GM21576 (cell line): ENCODE measurements around the gene MT1B.

ENCODE experiments used
- ATAC-seq: cut with Tn5 transposase; IDR thresholded peaks from one replicate; pipeline ENCODE4 v1.9.1; 2021; ENCODE audit warnings: mild to moderate bottlenecking, moderate library complexity; ENCODE audit not compliant: unreplicated experiment

Gene MT1B

DNA sequence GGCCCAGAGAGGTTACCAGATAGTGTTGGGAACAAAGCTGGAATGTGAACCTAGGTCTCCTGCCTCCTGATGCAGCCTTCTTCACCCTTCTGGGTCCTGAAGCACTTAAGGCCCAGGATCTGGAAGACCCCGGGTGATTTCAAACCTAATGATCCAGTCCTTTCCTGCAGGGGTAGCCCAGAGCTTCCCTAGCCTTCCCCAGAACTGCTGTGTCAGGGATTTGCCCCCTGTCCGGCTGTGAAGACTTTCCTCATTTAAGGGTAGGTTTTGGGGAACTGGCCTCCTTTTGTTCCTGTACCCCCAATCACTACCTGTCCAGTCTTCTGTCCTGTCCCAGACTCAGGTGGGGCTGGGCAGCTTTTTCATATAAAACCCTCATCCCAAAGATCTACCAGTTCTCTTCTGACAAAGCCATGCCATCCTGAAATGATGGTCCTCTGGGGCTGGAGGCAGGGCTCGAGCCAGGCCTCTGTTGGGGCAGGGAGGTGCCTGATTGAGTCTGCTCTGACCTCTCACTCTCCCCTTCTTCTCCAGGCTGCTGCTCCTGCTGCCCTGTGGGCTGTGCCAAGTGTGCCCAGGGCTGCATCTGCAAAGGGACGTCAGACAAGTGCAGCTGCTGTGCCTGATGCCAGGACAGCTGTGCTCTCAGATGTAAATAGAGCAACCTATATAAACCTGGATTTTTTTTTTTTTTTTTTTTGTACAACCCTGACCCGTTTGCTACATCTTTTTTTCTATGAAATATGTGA, 31.9 kb downstream of the MT1B start:
- no peak for ATAC-seq

DNA sequence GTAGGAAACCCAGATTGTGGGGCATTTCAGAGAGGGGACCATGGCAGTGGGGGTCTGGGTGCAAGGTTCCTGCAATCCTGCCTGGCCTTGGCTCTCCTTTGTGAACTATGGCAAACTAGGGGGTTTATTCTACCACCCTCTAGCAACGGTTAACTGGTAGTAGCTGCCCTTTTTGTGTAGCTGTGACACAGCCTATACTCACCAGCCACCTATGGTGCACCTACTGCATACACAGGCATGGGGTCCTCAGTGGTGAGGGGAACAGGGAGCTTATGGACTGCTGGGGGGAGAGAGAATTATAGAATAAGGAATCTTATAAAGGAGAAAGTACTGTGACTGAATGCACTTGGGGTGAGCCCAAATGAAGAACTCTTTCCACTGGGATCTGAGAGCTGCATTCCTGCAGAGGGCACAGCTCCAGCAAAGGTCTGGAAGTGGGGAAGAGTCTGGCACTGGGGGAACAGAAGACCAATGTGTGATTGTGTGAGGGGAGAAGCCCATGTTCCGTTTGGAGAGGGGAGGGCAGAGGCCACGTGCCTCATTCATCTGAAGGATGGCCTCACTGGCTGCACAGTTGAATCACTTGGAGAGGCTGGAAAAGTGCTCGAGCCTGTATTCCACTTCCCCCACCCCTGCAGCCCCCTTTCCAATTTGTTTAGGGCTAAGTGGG, 32.7 kb downstream of the MT1B start:
- no peak for ATAC-seq

DNA sequence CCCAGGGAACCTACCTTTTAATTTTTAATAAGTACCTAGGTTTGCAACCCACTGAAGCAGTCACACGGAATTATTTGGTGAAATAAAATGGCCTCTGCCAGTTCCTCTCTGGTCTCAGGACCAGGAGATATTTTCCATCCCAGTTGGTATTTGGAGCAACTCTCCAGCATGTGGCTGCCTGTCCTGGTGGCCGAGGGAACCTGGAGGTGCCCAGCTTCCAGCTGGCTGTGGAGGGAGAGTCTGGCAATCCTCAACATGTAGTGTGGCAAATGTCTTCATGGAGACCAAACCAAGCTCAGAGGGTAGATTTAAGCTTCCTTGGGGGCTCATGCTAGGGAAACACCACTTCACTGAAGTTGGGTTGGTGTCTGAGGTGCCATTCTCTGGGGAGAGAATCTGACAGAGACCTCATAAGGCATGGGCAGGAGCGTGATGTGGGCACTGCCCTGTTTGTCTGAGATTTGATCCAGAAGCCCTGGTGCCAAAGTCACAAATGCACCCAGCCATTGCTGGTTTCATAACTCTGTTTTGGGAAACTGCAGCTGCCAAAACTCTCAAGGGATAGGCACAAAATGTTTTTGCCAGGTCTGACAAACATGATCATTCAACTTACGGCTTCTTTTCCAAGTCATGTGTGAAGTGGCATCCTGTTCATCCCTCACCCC, 33.4 kb downstream of the MT1B start:
- no peak for ATAC-seq

DNA sequence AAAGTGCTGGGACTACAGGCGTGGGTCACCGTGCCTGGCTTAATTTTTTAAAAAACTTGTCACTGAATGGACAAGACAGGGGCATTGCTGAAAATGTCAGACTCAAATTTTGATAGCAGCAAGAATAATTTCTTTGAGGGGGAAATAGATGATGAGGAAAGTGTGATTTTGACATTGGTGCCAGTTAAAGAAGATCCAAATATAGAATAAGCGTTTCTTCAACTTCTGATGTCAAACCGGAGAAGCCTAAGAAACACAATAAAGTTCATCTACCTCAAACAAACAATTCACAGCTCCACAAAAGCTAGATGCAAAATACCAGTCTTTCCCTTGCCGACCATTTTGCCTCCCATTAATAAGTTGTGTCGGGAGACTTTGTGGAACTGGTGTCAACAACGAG, 35.1 kb downstream of the MT1B start:
- ATAC-seq, result no peak

- ATAC-seq, result no peak
Observed at GRCh38 chr16:56688762-56689161, 37.1 kb downstream of the MT1B start.

DNA sequence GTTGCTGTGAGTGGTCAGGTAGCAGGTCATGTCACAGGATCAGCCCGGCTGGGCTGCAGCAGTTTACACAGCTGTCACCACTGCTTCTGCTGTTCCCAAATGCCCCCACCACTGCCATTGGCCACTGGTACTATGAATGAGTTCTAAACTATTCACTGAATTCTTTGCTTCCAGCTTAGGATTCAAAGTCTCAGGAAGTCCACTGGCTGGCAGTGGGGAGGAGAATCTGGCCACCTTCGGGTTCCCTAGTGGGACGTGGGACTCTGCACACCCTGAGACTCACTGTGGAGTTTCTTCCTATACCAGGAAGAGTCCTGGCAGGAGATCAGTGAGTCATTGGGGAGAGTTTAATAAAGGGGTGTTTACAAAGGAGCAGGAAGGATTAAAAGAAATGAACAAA, 37.5 kb downstream of the MT1B start:
- no peak for ATAC-seq

- no peak for ATAC-seq
Observed at GRCh38 chr16:56690420-56691122, 38.9 kb downstream of the MT1B start.

GRCh38 chr16:56691885-56692284, 40.2 kb downstream of the MT1B start:
- ATAC-seq, result no peak

- ATAC-seq, result no peak
Observed at GRCh38 chr16:56695246-56695645, 43.6 kb downstream of the MT1B start.

DNA sequence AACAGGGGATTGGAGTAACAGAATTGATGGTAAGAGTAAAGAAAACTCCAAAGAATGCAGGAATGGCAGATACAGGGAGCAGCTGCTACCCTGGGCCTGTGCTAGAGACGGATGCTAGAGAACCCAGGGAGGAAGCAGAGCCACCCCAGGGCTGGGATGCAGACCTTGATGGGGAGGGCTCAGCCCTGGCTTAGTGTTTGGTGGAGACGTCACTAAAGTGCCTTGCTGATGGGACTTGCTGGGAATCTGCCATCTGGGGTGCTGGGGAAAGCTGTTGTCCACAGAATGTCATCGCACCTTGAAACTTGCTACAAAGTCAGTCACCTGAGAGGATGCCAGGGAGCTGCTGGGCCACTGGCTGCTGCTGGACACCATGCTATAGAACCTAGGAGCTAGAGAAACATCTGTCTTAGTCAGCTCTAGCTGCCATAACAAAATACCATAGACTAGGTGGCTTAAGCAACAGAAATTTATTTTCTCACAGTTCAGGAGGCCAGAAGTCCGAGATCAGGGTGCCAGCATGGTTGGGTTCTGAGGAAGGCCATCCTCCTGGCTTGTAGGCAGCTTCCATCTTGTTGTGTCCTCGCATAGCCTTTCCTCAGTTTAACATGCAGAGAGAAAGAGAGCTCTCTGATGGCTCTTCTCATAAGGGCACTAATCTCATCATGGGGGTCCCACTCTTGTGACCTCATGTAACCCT, 45.9 kb downstream of the MT1B start:
- no peak for ATAC-seq

- ATAC-seq, result no peak
Observed at GRCh38 chr16:56700195-56700594, 48.5 kb downstream of the MT1B start.

DNA sequence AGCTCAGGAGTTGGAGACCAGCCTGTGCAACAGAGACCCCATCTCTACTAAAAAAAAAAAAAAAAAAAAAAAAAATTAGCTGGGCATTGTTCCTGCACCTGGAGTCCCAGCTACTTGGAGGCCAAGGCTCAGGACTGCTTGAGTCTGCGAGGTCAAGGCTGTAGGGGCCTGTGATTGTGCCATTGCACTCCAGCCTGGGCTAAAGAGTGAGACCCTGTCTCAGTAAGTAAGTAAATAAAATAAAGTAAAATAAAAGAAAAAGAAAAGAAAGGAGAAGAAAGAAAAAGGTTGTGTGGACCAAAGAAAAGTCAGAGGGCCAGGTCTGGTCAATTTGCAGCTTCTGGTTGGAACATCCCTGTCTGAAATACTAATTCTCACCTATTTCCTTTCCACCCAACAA, 48.9 kb downstream of the MT1B start:
- no peak for ATAC-seq

DNA sequence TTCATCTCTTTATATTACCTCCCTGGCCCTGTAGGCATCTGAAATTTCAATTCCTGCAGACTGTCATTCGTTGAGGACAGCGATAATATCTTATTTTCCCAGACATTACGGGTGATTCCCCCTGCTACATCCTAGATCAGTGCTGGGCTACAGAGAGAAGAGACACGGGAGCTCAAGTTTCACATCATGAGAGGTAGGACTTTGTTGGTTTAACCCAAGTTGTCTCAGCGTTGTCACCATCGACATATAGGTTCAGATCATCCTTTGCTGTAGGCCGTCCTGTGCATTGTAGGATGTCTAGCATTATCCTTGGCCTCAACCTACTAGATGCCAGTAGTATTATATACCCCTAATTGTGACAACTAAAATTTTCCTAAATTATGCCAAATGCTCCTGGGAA, 49.8 kb downstream of the MT1B start:
- ATAC-seq, result no peak
